ENCODE measurements around the gene CELF5.
A peak's percentile ranks its signal among the peaks of the same experiment; 100 is the strongest.
"Not testable (repeated sequence)": the region's sequence is repeated elsewhere in the genome, so short reads cannot be mapped to it uniquely, and the experiment has no call there.

Gene CELF5

DNA sequence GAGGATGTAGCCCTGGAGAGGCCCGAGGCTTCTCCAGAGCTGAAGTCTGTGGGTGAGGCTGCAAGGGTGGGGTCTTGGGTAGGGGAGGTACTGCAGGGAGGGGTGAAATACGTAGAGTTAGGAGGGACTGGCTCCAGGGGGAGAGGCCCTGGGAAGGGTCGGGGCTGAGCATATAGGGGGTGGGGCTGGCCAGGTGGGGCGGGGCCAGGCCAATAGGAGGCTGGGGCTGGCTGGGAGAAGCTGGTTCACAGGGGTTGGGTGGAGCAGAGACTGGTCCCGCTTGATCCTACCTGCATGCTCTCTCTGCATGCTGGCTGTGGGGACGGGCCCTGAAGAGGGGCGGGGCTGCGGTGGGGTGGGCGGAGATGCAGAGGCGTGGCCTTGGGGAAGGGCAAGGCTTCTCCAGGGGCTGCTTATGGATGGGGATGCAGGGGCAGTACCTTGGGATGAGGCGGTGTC lies 51.9 kb downstream of the CELF5 start:
- DNase-seq: no peak

DNA sequence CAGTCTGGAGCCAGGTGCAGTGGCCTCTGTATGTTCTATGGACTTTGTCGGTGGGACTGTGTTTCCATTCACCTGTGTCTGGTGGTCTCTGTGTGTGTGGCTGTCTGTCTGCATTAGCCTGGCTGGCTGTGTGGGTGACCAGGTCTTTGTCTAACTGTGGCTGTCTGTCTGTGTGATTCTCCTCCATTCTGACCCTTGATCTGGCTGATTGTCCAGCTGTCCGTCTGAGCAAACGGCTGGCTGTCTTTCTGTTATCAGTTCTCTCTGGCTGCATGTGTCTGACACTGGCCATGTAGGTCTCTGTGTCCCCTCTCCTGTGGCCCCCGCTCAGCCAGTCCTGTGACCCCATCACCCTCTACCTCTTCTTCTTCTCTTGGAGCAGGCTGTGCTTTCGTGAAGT lies 53.2 kb downstream of the CELF5 start:
- DNase-seq: no peak

DNA sequence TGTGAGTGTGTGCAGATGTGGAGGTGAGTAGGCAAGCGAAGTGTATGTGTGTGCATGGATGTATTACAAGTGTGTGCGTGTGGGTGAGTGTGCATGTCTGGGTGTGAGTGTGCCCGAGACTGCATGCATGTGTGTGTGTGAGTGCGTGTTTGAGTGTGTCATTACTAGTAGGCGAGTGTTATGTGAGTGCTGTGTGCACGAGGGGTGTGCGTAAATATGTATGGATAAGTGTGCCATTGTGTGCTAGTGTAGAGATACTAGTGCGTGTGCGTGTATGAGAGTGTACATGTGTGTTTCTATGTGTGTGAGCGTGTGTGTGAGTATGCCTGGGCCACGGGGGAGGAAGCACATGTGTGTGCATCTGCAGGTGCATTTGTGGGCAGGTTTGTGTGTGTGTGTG lies 53.8 kb downstream of the CELF5 start:
- no peak for DNase-seq

DNA sequence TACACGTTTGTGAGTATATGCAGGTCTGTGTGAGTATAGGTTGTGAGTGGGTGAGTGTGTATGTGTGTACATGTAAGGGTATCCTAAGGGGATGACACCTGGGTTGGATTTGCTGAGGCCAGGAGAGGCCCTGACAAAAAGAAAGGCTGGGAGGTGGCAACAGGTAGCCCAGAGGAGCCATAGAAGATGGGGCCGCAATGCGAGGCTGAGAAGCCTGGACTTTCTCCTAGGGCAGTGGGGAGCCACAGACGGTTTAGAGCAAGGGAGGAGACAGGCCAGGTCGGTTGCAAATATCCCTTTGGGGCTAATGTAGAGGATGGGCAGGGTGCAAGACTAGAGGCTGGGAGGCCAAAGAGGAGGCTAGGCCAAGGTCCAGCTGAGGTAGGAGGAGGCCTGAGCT lies 54.3 kb downstream of the CELF5 start:
- no peak for DNase-seq

DNA sequence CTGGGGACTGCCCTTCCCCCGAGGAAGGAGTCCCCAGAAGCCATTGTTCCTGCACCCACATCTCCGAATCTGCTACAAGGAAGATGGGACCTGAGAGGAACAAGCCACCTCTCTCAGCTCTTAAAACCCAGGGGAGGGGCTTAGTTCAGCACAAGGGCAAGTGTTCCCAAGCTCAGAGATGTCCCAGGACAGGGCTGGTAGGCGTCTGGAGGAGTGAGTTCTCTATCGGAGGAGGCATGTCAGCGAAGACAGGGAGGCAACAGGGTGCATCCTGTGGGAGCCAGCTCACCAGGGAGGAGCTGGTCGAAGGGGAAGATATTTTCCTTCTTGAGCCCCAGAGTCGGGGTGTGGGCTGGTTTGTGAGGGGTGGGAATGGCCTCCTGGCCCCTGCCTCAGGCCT lies 54.8 kb downstream of the CELF5 start:
- no peak for DNase-seq

DNA sequence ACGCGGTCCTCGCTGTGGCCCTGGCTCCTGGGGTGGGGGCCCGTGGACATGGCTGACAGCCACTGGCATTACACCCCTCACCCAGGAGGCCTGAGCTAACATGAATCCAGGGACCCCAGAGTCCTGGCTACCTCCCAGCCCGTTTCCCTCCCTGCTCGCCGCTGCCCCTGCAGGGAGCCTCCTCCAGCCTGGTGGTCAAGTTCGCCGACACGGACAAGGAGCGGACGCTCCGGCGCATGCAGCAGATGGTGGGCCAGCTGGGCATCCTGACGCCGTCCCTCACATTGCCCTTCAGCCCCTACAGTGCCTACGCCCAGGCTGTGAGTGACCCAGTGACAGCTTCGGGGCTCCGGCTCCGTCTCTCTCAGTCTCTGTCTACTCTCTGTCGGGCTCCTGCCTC lies 56.6 kb downstream of the CELF5 start:
- DNase-seq: no peak

DNA sequence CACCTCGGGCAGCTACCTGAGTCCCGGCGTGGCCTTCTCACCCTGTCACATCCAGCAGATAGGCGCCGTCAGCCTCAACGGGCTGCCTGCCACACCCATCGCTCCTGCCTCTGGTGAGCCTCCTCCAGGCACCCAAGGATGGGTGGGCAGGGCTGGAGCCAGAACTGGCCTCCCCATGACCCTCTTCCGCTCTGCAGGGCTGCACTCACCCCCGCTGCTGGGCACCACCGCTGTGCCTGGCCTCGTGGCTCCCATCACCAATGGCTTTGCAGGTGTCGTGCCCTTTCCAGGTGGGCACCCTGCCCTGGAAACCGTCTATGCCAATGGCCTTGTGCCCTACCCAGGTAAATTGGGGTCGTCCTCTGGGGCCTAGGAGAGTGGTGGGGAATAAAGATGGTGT lies 57.7 kb downstream of the CELF5 start:
- no peak for DNase-seq

DNA sequence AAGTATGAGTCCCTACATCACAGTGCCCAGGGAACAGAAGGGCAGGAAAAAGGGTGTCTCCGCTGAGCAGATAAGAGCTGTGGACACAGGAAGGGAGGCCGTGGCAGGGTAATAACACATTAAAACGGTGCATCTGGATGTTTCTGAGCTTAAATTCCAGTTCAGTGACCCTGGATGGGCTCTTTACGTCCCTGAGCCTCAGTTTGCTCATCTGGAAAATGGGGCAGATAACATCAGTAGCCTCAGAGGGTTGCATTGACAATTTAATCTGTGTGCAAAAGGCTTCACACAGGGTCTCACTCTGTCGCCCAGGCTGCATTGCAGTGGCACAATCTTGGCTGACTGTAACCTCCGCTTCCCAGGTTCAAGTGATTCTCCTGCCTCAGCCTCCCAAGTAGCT lies 58.1 kb downstream of the CELF5 start:
- DNase-seq: no peak

DNA sequence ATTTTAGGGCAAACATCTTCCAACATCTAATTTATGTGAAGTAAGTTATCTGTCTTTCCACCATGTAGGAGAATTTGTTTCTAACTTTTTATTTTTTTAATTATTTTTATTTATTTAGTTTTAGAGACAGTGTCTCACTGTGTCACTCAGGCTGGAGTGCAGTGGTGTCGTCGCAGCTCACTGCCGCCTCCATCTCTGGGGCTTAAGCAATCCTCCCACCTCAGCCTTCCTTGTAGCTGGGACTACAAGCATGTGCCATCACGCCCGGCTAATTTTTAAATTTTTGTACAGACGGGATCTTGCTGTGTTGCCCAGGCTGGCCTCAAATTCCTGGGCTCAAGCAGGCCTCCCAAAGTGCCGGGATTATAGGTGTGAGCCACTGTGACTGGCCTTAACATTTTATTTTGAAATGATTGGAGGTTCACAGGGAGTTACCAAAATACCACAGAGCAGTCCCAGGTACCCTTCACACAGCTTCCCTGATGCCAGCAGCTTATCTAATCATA lies 58.8 kb downstream of the CELF5 start:
- no peak for DNase-seq

DNA sequence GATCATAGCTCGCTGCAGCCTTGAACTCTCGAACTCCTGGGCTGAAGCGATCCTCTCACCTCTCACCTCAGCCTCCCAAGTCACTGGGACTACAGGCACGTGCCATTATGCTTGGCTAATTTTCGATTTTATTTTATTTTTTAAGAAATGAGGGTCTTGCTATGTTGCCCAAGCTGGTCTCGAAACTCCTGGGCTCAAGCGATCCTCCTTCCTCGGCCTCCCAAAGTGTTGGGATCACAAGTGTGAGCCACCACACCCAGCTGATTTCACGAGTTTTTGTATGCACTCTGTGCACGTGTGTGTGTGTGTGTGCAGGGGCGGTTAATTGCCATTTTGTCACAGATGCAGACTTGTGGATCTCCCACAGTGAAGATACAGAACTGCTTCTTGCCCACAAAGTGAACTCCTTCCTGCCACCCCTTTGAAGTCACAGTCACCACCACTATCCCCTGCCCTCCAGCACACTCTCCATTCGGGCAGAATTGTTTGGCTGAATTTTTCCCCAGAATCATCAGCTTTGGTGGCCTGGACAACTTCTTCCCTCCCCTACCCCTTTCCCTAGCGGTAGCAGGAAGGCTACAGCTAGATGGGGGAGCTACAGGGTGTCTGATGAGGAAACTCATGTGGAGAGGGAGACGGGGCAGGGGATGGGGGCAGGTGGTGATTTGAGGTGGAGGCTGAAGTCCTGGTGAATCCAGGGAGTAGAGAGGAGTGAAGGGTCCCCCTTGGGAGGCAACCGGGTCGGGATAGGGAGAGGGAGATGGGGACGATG lies 59.6 kb downstream of the CELF5 start:
- DNase-seq: no peak

DNA sequence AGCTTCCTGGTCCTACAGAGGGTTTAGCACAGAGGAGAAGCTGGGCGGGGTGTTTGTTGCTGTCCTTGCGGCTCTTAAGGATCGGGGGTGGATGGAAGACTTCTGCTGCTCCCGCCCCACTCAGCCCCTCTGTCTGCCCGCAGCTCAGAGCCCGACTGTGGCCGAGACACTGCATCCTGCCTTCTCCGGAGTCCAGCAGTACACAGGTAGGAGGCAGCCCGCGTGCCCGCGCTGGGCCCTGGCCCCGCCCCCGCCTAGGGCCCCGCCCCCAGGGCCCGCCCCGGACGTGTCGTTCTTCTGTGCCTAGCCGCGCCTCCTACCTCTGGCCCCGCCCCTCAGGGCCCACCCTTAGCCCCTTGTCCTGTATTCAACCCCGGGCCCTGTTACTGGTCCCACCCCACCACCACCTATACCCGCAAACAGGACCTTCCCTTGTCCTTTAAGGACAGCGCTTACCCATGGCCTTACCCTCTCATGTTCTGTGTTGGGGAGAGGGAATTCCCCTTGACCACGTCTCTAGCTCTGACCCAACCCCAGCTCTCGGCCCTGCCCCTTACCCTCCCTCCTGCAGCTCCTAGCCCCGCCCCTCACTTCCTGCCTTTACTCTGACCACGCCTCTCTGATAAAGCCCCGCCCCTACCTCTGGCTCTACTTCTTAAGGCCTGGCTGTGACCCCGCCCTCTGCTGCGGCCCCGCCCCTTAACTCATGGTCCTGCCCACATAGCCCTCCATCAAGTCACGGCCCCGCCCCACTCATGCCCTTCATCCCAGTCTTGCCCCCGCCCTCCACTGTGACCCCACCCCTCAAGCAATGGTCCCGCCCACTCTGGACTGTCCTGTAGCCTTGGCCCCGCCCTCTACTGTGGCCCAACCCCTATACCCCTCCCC lies 60.5 kb downstream of the CELF5 start:
- peak; percentile 47 for DNase-seq

DNA sequence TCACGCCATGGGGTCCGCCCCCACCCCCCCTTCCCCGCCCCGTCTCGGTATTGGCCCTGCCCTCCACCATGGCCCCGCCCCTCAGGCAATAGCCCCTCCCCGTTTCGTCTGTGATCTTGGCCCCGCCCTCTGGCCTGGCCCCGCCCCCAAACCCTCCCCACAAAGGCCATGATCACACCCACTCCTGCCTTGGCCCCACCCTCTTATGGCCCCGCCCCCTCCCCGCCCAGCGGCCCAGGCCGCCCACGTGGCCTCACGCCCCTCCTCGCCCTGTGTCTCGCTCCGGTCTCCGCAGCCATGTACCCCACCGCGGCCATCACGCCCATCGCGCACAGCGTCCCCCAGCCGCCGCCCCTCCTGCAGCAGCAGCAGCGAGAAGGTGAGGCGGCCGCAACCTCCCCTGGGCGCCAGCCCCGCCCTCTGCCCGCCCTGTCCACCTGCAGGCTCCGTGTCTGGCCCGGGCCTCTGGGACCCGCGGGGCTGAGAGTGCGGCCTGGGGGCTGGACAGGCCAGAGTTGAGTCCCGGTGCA lies 61.3 kb downstream of the CELF5 start:
- DNase-seq: no peak

DNA sequence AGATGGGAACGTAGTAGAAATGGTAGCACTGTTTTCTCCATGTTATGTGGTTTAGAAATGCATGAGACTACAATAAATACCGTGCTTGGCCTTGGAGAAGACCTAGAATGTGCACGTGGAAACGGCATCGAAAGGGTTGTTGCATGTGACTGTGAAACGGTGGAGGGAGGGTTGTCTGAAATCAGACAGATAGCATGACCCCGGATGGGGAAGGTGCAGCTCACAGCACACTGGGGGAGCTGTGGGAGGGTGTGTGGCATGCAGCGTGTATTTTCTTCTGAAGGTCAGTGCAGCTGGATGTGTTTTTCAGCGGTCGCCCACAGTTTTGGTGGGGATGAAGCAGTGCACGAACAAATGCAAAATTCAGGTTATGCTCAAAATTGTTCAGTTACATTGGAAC lies 63.4 kb downstream of the CELF5 start:
- no peak for DNase-seq

DNA sequence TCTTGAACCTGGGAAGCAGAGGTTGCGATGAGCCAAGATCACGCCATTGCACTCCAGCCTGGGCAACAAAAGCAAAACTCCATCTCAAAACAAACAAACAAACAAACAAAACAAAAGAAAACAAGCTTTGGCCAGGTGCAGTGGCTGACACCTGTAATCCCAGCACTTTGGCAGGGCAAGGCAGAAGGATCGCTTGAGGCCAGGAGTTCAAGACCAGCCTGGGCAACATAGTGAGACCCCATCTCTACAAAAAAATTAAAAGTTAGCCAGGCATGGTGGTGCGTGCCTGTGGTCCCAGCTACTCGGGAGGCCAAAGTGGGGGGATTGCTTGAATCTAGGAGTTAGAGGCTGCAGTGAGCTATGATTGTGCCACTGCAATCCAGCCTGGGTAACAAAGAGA lies 64.0 kb downstream of the CELF5 start:
- not testable (repeated sequence) for DNase-seq

DNA sequence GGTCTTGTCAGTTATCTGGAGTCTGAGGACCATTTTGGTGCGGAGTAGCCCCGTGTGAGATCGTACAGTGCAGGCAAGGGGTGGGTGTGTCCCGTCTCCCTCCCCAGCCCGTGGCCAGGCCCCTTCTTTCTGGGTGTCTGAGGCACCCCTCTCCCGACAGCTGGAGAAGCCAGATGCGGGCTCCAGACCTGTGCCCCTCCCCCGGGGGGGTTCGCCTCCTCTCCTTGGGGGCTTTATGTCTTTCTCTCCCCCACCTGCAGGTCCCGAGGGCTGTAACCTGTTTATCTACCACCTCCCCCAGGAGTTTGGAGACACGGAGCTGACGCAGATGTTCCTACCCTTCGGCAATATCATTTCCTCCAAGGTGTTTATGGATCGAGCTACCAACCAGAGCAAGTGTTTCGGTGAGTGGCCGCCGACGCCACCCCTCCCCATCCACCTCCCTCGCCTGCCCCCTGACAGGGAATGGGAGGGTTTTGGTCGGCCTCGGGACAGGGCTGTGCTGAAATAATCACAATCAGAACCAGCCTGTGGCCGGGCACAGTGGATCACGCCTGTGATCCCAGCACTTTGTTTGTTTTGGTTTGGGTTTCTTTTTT lies 65.6 kb downstream of the CELF5 start:
- no peak for DNase-seq

DNA sequence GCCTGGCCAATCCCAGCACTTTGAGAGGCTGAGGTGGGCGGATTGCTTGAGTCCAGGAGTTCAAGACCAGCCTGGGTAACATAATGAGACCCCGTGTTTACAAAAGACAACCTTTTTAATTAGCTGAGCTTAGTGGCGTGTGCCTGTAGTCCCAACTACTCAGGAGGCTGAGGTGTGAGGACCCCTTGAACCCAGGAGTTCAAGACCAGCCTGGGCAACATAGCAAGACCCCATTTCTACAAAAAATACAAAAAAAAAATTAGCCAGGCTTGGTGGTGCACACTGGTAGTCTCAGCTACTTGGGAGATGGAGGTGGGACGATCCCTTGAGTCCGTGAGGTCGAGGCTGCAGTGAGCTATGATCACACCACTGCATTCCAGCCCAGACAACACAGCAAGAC lies 66.4 kb downstream of the CELF5 start:
- DNase-seq: not testable (repeated sequence)

DNA sequence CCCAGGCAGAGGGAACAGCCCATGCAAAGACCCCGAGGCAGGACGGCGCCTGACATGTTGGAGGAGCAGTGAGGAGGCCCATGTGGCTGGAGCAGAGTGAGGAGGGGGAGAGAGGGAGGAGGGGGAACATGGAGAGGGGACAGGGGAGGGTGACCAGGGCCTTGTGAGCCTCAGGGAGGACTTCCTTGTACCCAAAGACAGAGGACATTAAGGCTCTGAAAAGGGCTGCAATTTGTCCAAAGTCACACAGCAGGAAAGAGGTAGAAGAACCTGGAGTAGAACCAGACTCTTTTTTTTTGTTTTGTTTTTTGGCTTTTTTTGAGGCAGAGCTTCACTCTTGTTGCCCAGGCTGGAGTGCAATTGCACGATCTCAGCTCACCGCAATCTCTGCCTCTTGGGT lies 67.2 kb downstream of the CELF5 start:
- no peak for DNase-seq

DNA sequence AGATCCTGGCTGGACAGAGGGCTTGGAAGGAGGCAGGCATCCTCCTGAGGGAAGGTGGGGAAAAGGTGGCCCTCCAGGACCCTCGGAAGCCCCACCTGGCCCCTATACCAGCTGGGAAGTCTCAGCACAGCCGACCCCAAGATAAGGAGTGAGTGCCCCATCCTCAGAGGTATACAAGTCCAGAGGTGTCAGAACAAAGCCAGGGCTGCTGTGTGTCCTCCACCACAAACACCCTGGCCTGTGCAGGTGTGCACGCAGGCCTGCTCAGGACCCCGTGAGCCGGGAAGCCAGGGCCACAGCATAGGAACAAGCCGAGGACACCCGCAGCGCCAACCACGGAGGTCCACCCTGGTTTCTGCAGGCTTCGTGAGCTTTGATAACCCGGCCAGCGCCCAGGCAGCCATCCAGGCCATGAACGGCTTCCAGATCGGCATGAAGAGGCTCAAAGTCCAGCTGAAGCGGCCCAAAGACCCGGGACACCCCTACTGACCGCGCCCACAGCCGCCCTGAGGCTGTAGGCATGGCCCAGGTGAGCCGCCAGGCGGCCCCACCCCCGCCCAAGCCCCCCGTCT lies 68.6 kb downstream of the CELF5 start:
- DNase-seq: no peak

DNA sequence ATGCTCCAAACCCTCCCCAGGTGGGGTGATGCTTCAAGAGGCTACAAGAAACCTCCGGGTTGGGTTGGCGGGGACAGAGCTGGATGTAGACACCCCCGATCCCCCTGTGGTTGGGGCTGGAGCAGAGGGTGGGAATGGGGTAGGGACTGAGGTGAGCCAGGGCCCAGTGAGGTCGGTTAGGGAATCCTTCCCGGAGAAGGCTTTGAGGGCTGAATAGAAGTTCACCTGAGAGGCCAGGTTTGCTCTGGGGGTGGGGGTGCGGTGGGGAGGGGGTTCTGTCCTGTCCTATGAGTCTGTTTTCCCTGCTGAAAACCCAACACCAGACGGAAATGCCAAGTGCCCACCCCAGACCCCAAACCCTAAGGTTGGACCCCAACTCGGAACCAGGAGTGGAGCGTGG lies 69.1 kb downstream of the CELF5 start:
- DNase-seq: no peak

DNA sequence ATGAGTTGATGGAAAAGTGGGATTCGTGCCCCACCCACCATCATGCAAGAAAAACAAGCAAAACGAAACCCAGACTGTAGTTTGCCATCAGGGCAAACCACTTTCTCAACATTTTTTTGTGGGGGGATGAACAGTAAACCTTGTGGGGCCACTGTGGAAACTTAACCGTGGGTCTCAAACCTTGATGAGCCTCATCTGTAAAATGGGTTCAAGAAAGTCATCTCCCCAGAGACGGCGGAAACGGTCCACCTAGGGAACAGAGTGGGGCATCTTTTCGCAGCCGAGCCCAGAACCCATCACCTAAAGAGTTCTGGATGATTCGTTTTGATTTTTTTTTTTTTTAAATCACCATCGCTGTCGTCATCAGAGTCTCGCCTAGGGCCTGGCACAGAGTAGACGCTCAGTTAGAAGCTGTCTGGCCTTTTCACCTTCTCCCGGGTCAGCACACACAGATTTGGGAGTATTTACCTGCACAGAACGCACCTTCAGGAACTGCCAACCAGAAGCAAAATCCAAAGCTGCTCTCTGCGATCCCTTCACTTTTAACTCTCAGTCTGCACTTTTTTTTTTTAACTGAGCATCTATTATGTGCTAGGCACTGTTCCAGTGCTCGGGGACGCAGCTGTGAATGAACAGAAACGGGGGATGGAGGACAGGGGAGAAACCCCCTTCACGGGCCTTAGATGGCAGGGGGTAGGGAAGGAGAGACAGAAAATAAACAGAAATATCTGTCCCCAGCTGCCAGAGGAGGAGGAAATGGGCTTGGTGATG lies 69.8 kb downstream of the CELF5 start:
- DNase-seq: no peak

DNA sequence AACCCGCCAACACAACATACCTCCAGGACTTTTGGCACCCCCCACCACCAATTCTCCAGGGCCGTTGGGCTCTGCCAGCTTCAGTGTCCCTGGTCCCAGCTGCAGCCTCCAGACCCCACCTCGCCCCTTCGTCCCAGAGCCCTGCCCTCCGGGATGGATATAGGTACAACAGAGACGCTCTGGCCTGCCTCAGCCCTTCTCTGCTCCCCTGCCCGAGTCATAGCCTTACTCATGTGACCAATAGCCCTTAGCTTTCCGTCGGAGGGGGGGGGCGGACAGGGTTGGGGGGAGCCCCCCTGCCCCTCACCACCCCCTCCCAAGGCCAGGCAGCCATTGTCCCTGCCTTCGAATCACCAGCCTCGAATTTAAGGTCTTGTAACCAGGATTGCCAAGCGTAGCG lies 71.1 kb downstream of the CELF5 start:
- no peak for DNase-seq

DNA sequence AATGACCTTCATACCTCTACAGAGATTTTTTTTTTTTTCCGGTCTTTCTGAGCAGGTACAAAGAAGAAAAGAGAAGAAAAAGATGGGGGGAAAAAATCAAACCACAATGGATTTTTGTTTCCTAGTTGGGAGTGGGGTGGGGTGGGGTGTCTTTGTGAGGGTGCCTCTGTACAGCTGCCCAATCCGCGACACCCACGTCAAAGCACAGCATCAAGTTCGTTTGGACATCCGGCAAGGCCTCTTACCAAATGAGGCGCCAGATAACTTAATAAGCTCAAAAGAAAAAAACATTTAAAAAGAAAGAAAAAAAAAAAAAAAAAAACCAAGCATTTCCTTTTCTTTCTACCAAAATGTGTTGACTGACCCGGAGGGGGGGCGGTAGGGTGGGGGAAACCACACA lies 71.6 kb downstream of the CELF5 start:
- DNase-seq: no peak
